Astrocyte of the cerebellum (primary cell): Measurements from ENCODE around the gene NRG3.

Experiments
- DNase-seq: peaks from one replicate; pipeline ENCODE4 v3.0.0-alpha.2; 2011; ENCODE audit warnings: low read depth
- H3K4me3 ChIP-seq: 2 replicates; pipeline ENCODE4 v1.5.1; 2011; ENCODE audit warnings: mild to moderate bottlenecking, low read depth, low read length, moderate library complexity
- CTCF ChIP-seq: IDR thresholded peaks from 2 replicates; pipeline ENCODE4 v1.5.1; 2012; ENCODE audit warnings: low read length, low read depth, moderate library complexity, mild to moderate bottlenecking; ENCODE audit errors: missing control alignments
- in situ Hi-C: cut with HindIII; loops from 2 replicates; pipeline ENCODE4 v1.10.0; 2017; ENCODE audit warnings: low sequenced_read_pairs

The NRG3 gene

DNA sequence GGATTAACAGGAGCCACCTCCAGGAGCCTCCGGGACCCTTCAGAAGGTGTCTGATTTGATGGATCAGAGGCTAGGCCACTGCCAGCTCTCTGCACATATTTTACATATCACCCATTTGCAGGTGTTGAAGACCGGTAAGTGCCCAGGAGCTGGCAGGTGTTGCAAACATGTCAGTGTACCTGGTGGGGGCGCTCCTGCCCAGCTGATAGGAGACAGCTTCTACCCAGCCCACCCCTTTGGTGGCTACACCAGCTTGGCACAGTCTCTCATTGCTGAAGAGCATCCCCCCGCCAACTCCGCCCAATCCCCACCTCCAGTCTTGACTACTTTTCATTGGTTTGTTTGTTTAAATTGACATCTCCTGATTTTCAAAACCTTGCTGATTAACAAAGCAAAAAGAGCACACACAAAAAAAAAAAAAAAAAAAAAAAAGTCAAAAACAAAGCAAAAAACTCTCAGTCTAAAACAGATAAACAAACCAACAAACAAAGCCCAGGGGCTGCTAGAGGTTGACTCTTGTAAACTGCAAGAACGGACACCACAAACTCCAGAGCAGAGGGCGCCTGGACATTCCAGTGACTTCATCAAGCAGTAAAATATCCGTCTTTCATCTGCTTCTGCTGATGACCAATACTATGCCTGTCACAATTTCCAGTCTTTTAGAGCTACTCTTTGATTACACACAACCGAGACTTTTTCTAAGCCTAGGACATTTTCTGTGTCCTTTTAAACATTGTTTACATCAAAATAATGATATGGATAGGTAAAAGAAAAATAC is 275.3 kb downstream of the NRG3 start:
- DNase-seq = no peak

GRCh38 chr10:82160307-82160706 is 285.3 kb downstream of the NRG3 start:
- DNase-seq = no peak
- in situ Hi-C loops = no loop called here
- TF ChIP-seq CTCF = no peak
- H3K4me3 ChIP-seq = no peak overlapping the region

More for the DNA sequence above, 275.3 kb downstream of the NRG3 start:
- H3K4me3 ChIP-seq = no peak overlapping the region
- TF ChIP-seq CTCF = no peak
- in situ Hi-C loops = no loop called here

DNA sequence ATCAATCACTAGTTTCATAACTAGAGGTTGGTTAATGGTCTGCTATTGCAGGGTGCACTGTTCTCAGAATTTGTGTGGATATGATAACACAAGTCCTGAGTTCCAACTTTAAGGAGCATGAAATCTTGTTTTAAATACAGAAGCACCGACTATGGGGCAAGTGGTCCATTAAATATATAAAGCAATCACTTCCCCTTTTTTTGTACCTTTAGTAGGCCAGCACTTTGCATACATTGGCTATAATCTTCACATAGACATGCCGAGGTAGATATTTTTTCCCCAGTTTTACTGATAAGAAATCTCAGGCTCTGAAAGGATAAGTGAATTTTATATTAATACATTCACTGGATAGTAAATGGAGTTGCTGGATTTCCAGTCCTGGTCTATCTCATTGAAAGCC is 286.3 kb downstream of the NRG3 start:
- in situ Hi-C loops = no loop called here

GRCh38 chr10:82162549-82163195 is 287.7 kb downstream of the NRG3 start:
- in situ Hi-C loops = no loop called here
- no peak overlapping the region for H3K4me3 ChIP-seq
- TF ChIP-seq CTCF = no peak
- DNase-seq = no peak

More for the DNA sequence above, 286.3 kb downstream of the NRG3 start:
- no peak overlapping the region for H3K4me3 ChIP-seq
- TF ChIP-seq CTCF = no peak
- no peak for DNase-seq

- in situ Hi-C loops = no loop called here
- DNase-seq = no peak
- no peak for TF ChIP-seq CTCF
- H3K4me3 ChIP-seq = no peak overlapping the region
Measured at GRCh38 chr10:82171899-82172298, 296.9 kb downstream of the NRG3 start.

GRCh38 chr10:82176587-82176986 is 301.6 kb downstream of the NRG3 start:
- TF ChIP-seq CTCF = no peak
- in situ Hi-C loops = no loop called here

More at GRCh38 chr10:82176587-82176986, 301.6 kb downstream of the NRG3 start:
- no peak for DNase-seq
- no peak overlapping the region for H3K4me3 ChIP-seq
